ENCODE results near the gene RHBDL3. TPM values are rescaled to one million over a fixed set of nuclear protein-coding genes. Genes with fewer than 3 reads are reported as not detected.

The RHBDL3 gene
- total and polyA plus RNA-seq, 4 donors, result 0.02 to 0.17 (median 0.05) TPM; not detected in 1

GRCh38 chr17:32268734-32269288 lies 3.2 kb downstream of the RHBDL3 start:
- DNase-seq (ENCODE audit: low spot score), result no peak

DNA sequence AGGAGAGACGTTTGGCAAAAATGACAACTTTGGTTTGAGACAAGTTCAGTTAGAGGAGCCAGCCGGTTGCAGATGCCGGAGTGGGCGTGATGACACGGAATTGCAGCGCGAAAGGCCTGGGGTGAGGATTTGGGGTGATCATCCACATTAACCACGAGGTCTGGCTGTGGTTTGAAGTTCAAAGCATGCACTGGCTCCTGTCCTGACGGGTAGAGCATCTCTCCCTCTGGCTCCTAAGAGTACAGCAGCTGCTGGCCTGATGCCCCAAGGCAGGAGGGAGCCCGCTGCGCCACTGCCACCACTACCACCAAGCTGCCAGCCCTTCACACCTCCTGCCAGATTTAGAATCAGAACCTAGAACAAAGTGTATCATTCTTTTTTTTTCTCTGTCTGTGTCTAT lies 3.7 kb downstream of the RHBDL3 start:
- Histone ChIP-seq H3K4me3 (ENCODE audit: low read depth in 1 of 3, low read length in 3 of 3) (no peak overlapping the region), H3K9me3 (ENCODE audit: control insufficient read depth in 4 of 4, low read length in 3 of 4) (no peaks in the 10 kb centered on the region), H3K4me1 (ENCODE audit: control insufficient read depth in 4 of 4, insufficient read depth in 4 of 4, low read length in 3 of 4) (peaks cover 8 to 16% (median 8%) of the 10 kb centered on the region in 4 donors), H3K9ac (ENCODE audit: low read depth in 1 of 2, low read length in 2 of 2) (no peak overlapping the region), H3K27me3 (ENCODE audit: control insufficient read depth in 4 of 4, insufficient read depth in 4 of 4, low read length in 3 of 4) (peaks cover 0 to 11% (median under 1%) of the 10 kb centered on the region in 4 donors), H3K27ac (ENCODE audit: low read depth in 1 of 2, low read length in 2 of 2) (no peak overlapping the region), H3K36me3 (ENCODE audit: control insufficient read depth in 4 of 4, insufficient read depth in 3 of 4, low read depth in 1 of 4, low read length in 3 of 4) (no peaks in the 10 kb centered on the region)
- no peak for DNase-seq (ENCODE audit: low spot score)
- TF ChIP-seq RAD21 (IDR thresholded peaks at IDR 0.05) (no peak), MAX (IDR thresholded peaks at IDR 0.05) (no peak), ATF3 (IDR thresholded peaks at IDR 0.05) (no peak), HNF4G (IDR thresholded peaks at IDR 0.05) (no peak), NR2F2 (IDR thresholded peaks at IDR 0.05) (no peak), JUND (IDR thresholded peaks at IDR 0.05) (no peak), GABPA (IDR thresholded peaks at IDR 0.05 in 1 of 2, conservative IDR thresholded peaks at IDR 0.05 in 1 of 2) (no peak), HNF4A (conservative IDR thresholded peaks at IDR 0.05) (no peak), TAF1 (conservative IDR thresholded peaks at IDR 0.05) (no peak), SP1 (IDR thresholded peaks at IDR 0.05) (no peak), EGR1 (IDR thresholded peaks at IDR 0.05; ENCODE audit: low read depth in 2 of 2) (no peak), YY1 (IDR thresholded peaks at IDR 0.05) (no peak)
- TF ChIP-seq, protein P1, sequence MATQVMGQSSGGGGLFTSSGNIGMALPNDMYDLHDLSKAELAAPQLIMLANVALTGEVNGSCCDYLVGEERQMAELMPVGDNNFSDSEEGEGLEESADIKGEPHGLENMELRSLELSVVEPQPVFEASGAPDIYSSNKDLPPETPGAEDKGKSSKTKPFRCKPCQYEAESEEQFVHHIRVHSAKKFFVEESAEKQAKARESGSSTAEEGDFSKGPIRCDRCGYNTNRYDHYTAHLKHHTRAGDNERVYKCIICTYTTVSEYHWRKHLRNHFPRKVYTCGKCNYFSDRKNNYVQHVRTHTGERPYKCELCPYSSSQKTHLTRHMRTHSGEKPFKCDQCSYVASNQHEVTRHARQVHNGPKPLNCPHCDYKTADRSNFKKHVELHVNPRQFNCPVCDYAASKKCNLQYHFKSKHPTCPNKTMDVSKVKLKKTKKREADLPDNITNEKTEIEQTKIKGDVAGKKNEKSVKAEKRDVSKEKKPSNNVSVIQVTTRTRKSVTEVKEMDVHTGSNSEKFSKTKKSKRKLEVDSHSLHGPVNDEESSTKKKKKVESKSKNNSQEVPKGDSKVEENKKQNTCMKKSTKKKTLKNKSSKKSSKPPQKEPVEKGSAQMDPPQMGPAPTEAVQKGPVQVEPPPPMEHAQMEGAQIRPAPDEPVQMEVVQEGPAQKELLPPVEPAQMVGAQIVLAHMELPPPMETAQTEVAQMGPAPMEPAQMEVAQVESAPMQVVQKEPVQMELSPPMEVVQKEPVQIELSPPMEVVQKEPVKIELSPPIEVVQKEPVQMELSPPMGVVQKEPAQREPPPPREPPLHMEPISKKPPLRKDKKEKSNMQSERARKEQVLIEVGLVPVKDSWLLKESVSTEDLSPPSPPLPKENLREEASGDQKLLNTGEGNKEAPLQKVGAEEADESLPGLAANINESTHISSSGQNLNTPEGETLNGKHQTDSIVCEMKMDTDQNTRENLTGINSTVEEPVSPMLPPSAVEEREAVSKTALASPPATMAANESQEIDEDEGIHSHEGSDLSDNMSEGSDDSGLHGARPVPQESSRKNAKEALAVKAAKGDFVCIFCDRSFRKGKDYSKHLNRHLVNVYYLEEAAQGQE (IDR thresholded peaks at IDR 0.05), result no peak
- TF ChIP-seq, protein P2, sequence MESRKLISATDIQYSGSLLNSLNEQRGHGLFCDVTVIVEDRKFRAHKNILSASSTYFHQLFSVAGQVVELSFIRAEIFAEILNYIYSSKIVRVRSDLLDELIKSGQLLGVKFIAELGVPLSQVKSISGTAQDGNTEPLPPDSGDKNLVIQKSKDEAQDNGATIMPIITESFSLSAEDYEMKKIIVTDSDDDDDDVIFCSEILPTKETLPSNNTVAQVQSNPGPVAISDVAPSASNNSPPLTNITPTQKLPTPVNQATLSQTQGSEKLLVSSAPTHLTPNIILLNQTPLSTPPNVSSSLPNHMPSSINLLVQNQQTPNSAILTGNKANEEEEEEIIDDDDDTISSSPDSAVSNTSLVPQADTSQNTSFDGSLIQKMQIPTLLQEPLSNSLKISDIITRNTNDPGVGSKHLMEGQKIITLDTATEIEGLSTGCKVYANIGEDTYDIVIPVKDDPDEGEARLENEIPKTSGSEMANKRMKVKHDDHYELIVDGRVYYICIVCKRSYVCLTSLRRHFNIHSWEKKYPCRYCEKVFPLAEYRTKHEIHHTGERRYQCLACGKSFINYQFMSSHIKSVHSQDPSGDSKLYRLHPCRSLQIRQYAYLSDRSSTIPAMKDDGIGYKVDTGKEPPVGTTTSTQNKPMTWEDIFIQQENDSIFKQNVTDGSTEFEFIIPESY (IDR thresholded peaks at IDR 0.05), result no peak
- 74% methylated on average over 11 of the region's 11 CpGs for WGBS

More at GRCh38 chr17:32268734-32269288, 3.2 kb downstream of the RHBDL3 start:
- TF ChIP-seq RAD21 (IDR thresholded peaks at IDR 0.05), result no peak
- no peak for TF ChIP-seq MAX (IDR thresholded peaks at IDR 0.05)
- TF ChIP-seq, protein P3, sequence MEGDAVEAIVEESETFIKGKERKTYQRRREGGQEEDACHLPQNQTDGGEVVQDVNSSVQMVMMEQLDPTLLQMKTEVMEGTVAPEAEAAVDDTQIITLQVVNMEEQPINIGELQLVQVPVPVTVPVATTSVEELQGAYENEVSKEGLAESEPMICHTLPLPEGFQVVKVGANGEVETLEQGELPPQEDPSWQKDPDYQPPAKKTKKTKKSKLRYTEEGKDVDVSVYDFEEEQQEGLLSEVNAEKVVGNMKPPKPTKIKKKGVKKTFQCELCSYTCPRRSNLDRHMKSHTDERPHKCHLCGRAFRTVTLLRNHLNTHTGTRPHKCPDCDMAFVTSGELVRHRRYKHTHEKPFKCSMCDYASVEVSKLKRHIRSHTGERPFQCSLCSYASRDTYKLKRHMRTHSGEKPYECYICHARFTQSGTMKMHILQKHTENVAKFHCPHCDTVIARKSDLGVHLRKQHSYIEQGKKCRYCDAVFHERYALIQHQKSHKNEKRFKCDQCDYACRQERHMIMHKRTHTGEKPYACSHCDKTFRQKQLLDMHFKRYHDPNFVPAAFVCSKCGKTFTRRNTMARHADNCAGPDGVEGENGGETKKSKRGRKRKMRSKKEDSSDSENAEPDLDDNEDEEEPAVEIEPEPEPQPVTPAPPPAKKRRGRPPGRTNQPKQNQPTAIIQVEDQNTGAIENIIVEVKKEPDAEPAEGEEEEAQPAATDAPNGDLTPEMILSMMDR (IDR thresholded peaks at IDR 0.05; ENCODE audit: low read depth, low read length, missing input control), result no peak
- no peak overlapping the region for H3K4me3 ChIP-seq (ENCODE audit: low read depth in 1 of 3, low read length in 3 of 3)
- no peak overlapping the region for H3K27ac ChIP-seq (ENCODE audit: low read depth in 1 of 2, low read length in 2 of 2)
- peaks cover 8 to 16% (median 8%) of the 10 kb centered on the region in 4 donors for H3K4me1 ChIP-seq (ENCODE audit: control insufficient read depth in 4 of 4, insufficient read depth in 4 of 4, low read length in 3 of 4)
- H3K36me3 ChIP-seq (ENCODE audit: control insufficient read depth in 4 of 4, insufficient read depth in 3 of 4, low read depth in 1 of 4, low read length in 3 of 4), result no peaks in the 10 kb centered on the region
- H3K9ac ChIP-seq (ENCODE audit: low read depth in 1 of 2, low read length in 2 of 2), result no peak overlapping the region
- 83% methylated on average over 7 of the region's 7 CpGs for WGBS
- H3K9me3 ChIP-seq (ENCODE audit: control insufficient read depth in 4 of 4, low read length in 3 of 4), result no peaks in the 10 kb centered on the region
- peaks cover 0 to 15% (median under 1%) of the 10 kb centered on the region in 4 donors for H3K27me3 ChIP-seq (ENCODE audit: control insufficient read depth in 4 of 4, insufficient read depth in 4 of 4, low read length in 3 of 4)
